ENCODE measurements around the gene BTBD9.

BTBD9 gene

GRCh38 chr6:38554700-38555413 is 84.9 kb downstream of the BTBD9 start:
- DNase-seq (ENCODE audit: low read depth), result peak; percentile 16

- DNase-seq (ENCODE audit: low read depth), result no peak
Measured at GRCh38 chr6:38554014-38554413, 85.7 kb downstream of the BTBD9 start.

GRCh38 chr6:38552121-38552520 is 87.6 kb downstream of the BTBD9 start:
- no peak for DNase-seq (ENCODE audit: low read depth)

GRCh38 chr6:38549795-38550194 is 89.9 kb downstream of the BTBD9 start:
- DNase-seq (ENCODE audit: low read depth), result no peak

GRCh38 chr6:38549180-38549579 is 90.5 kb downstream of the BTBD9 start:
- DNase-seq (ENCODE audit: low read depth), result no peak

- DNase-seq (ENCODE audit: low read depth), result no peak
Measured at GRCh38 chr6:38543022-38543421, 96.7 kb downstream of the BTBD9 start.

- no peak for DNase-seq (ENCODE audit: low read depth)
Measured at GRCh38 chr6:38542031-38542430, 97.7 kb downstream of the BTBD9 start.

- DNase-seq (ENCODE audit: low read depth), result no peak
Measured at GRCh38 chr6:38533064-38533463, 106.7 kb downstream of the BTBD9 start.

- no peak for DNase-seq (ENCODE audit: low read depth)
Measured at GRCh38 chr6:38531134-38531533, 108.6 kb downstream of the BTBD9 start.

- no peak for DNase-seq (ENCODE audit: low read depth)
Measured at GRCh38 chr6:38528196-38528965, 111.3 kb downstream of the BTBD9 start.

- no peak for DNase-seq (ENCODE audit: low read depth)
Measured at GRCh38 chr6:38527371-38527770, 112.4 kb downstream of the BTBD9 start.

GRCh38 chr6:38525888-38526287 is 113.8 kb downstream of the BTBD9 start:
- no peak for DNase-seq (ENCODE audit: low read depth)

GRCh38 chr6:38524436-38525145 is 115.1 kb downstream of the BTBD9 start:
- DNase-seq (ENCODE audit: low read depth), result no peak

- no peak for DNase-seq (ENCODE audit: low read depth)
Measured at GRCh38 chr6:38522322-38522721, 117.4 kb downstream of the BTBD9 start.

- no peak for DNase-seq (ENCODE audit: low read depth)
Measured at GRCh38 chr6:38518511-38519304, 121.0 kb downstream of the BTBD9 start.

- DNase-seq (ENCODE audit: low read depth), result no peak
Measured at GRCh38 chr6:38517005-38517404, 122.7 kb downstream of the BTBD9 start.

- DNase-seq (ENCODE audit: low read depth), result no peak
Measured at GRCh38 chr6:38514399-38514798, 125.3 kb downstream of the BTBD9 start.

- no peak for DNase-seq (ENCODE audit: low read depth)
Measured at GRCh38 chr6:38512211-38512610, 127.5 kb downstream of the BTBD9 start.

GRCh38 chr6:38510205-38510604 is 129.5 kb downstream of the BTBD9 start:
- DNase-seq (ENCODE audit: low read depth), result no peak

- no peak for DNase-seq (ENCODE audit: low read depth)
Measured at GRCh38 chr6:38509713-38510112, 130.0 kb downstream of the BTBD9 start.

GRCh38 chr6:38508894-38509293 is 130.8 kb downstream of the BTBD9 start:
- no peak for DNase-seq (ENCODE audit: low read depth)

- DNase-seq (ENCODE audit: low read depth), result no peak
Measured at GRCh38 chr6:38508286-38508685, 131.4 kb downstream of the BTBD9 start.

Measured in stromal cell of bone marrow (primary cell).